Astrocyte of the cerebellum (primary cell): Measurements from ENCODE around the gene SPG11.
"Not testable (repeated sequence)": the region's sequence is repeated elsewhere in the genome, so short reads cannot be mapped to it uniquely, and the experiment has no call there.

Source experiments
- DNase-seq: peaks from one replicate; pipeline ENCODE4 v3.0.0-alpha.2; 2011; ENCODE audit warnings: low read depth
- H3K4me3 ChIP-seq: 2 replicates; pipeline ENCODE4 v1.5.1; 2011; ENCODE audit warnings: mild to moderate bottlenecking, low read depth, low read length, moderate library complexity
- CTCF ChIP-seq: IDR thresholded peaks from 2 replicates; pipeline ENCODE4 v1.5.1; 2012; ENCODE audit warnings: low read length, low read depth, moderate library complexity, mild to moderate bottlenecking; ENCODE audit errors: missing control alignments
- in situ Hi-C: cut with HindIII; loops from 2 replicates; pipeline ENCODE4 v1.10.0; 2017; ENCODE audit warnings: low sequenced_read_pairs

The SPG11 gene

GRCh38 chr15:44568338-44568737 is 95.1 kb downstream of the SPG11 start:
- H3K4me3 ChIP-seq, result no peak overlapping the region
- no peak for TF ChIP-seq CTCF
- in situ Hi-C loops, result no loop called here
- DNase-seq, result no peak

DNA sequence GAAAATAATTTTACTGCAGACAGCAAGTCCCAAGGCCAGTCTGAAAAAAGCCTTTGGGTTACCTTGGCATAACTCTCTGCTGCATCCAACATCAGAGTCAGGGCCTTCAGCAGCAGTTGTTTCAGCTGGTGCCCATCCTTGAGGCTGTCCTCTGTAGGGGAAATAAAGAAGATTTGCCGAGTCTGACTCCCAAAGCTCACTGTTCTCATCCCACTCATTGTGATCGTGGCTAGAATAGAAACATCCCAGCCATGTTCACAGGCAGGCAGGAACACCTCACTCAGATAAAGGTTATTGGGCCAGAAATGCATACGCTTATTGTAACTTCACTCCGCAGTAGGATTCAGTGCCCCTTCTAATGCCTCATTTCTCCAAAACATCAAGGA is 97.3 kb downstream of the SPG11 start:
- TF ChIP-seq CTCF, result no peak
- in situ Hi-C loops, result no loop called here
- no peak overlapping the region for H3K4me3 ChIP-seq
- DNase-seq, result no peak

DNA sequence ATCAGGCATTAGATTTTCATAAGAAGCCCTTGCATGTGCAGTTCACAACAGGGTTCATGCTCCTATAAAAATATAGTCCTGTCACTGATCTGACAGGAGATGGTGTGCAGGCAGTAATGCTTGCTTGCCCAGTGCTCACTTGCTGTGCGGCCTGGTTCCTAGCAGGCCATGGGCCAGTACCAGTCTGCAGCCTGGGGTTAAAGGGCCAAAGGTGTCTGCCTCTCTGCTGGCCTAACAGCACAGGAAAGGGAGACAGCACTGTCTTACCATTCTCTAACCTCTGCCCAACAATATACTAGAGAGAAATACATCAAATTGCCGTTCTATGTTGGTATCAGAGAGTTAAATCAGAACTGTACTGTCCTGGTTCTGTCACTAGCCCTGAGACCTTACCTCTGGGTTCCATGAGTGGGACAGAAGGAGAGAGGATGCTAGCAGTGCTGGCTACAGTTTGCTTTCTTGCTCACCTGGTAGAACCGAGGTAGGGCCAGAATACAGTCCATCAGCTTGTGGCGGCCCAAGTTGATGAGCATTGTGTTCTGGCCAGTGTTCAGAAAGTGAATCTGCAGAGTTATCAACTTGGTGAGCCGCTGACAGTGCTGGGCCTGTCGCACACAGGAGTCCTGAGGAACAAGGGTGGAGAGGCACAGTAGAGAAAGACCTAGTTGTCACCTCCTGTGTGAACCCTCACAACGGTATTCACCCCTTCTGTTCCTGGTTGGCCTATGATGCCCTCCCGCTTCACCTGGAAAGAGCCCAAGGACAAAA is 97.9 kb downstream of the SPG11 start:
- no peak overlapping the region for H3K4me3 ChIP-seq
- no peak for DNase-seq
- in situ Hi-C loops, result no loop called here
- TF ChIP-seq CTCF, result no peak

DNA sequence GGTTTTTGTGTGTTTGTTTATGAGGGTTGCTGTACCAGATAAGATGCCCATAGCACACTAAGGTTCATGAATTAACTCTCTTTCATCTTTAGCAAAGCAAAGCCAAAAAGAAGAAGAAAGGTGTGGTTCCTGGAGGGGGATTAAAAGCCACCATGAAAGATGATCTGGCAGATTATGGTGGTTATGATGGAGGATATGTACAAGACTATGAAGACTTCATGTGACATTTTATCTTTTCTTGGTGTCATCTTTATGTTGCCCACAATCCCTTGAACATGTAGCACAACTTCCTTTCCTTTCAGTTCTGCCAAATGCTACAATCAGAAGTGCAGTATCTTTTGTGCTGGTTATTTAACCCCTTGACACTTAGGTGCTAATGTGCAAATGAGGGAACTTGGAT is 102.5 kb downstream of the SPG11 start:
- H3K4me3 ChIP-seq, in situ Hi-C loops, DNase-seq: not testable (repeated sequence)

DNA sequence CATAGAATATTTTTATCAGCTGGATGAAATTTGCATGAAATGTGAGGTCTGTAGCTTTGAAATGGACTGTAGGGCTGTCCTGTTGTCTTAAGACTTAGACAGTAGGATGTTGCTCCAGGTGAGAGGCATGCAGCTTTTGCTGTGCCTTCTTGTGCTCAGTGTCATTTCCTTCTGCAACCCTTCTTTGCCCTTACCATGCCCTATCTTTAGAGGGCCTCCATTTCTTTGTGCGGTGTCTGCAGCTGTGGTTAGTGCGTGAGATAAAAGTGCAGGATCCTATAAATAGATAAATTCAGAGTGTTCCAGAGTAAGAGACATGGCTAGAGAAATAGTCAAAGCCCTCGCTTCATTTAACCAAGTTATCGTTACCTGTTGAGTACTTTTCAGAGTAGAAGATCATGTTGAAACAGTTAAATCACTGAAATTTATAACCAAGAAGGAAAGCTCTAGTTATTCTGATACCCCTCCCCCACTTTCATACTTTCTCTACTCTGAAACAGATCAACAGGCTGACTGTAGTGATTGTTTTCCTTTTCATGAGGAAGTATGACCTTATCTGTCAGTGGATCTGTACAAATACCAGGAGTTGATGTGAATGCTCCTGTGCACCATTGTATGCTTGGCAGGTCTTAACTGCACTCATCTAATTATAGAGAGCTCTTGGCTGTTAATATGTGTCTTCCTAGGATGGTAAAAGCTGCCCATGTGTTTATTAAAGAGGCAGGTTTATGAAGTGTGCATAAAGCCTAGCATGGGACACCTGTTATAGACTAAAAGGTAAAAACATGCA is 108.3 kb downstream of the SPG11 start:
- DNase-seq, result no peak
- no peak overlapping the region for H3K4me3 ChIP-seq
- TF ChIP-seq CTCF, result no peak
- in situ Hi-C loops, result no loop called here

- H3K4me3 ChIP-seq, result no peak overlapping the region
- no peak for DNase-seq
- TF ChIP-seq CTCF, result no peak
- in situ Hi-C loops, result no loop called here
These were observed 112.7 kb downstream of the SPG11 start for GRCh38 chr15:44550734-44551133.

GRCh38 chr15:44550256-44550655 is 113.2 kb downstream of the SPG11 start:
- H3K4me3 ChIP-seq, result no peak overlapping the region
- DNase-seq, result peak; percentile 19
- in situ Hi-C loops, result no loop called here
- TF ChIP-seq CTCF, result peak; percentile 29

GRCh38 chr15:44549152-44549551 is 114.3 kb downstream of the SPG11 start:
- DNase-seq, in situ Hi-C loops, H3K4me3 ChIP-seq: not testable (repeated sequence)
